ENCODE data around the gene DCST2.

The DCST2 gene

DNA sequence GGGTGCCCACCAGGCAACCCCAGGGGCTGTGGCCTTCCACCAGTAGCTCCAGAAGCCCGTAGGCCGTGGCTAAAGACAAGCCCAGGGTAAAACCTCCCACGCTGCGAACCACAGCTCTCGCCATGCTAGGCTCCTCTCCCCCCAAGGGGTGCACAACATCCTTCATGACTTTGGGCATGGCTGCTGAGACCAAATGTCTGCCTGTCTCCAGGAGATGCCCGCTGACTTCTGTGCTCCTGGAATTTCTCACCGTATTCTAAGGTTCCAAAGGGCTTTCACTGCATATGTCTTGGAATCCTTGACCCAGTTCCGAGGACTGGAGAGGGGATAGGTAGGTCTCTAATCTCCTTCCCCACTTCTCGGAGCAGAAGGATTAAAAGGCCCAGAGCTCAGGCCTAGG lies at the start of gene DCST2, which contains the start of gene DCST1:
Gene DCST2 (minus strand): TSS at position 258 of the 400 bp plus-strand sequence. CDS start 80 bp downstream, at position 178.
Gene DCST1 (plus strand): TSS at position 301 of the 400 bp plus-strand sequence. CDS start 213 bp downstream, outside the sequence.
- no peaks in the 10 kb centered on the region for H3K27me3 ChIP-seq (ENCODE audit: control insufficient read depth, insufficient read depth, low read length)
- H3K9ac ChIP-seq (ENCODE audit: low read length), result no peak within 1 kb of the TSS
- H3K4me1 ChIP-seq (ENCODE audit: control insufficient read depth, low read depth, low read length), result no peaks in the 10 kb centered on the region
- H3K27ac ChIP-seq (ENCODE audit: low read length), result no peak within 1 kb of the TSS
- H3K9me3 ChIP-seq (ENCODE audit: control insufficient read depth, low read depth, low read length), result no peaks in the 10 kb centered on the region
- H3K36me3 ChIP-seq (ENCODE audit: control insufficient read depth, low read depth, low read length), result no peaks in the 10 kb centered on the region
- H3K4me3 ChIP-seq (ENCODE audit: low read length), result no peak within 1 kb of the TSS

DNA sequence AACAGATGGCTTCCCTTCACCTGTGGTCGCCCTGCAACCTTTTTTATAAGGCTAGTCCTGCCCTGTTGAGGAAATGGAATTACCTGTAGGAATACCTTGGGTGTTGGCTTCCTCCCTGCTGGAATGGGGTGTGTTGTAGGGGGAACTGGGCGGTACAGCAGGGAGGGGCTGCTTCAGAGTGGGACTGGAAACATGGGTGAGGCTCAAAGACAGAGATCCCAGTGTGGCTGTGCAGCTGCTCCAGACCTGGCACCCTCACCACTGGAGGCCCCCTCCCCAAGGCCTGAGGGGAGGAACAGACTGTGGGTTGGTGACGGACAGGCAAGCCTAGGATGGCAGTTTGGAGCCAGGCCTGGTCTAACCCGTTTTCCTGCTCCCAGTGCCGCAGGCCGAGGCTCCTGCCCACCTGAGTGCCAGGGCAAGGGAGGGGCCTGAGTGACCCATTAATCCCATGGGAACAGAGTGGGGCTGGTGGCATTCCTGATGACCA lies 49.5 kb upstream of the DCST2 start:
- H3K9me3 ChIP-seq (ENCODE audit: control insufficient read depth, low read depth, low read length), result no peaks in the 10 kb centered on the region
- H3K27me3 ChIP-seq (ENCODE audit: control insufficient read depth, insufficient read depth, low read length), result peaks cover 63% of the 10 kb centered on the region
- H3K27ac ChIP-seq (ENCODE audit: low read length), result no peak overlapping the region
- peaks cover 14% of the 10 kb centered on the region for H3K4me1 ChIP-seq (ENCODE audit: control insufficient read depth, low read depth, low read length)
- no peak overlapping the region for H3K9ac ChIP-seq (ENCODE audit: low read length)
- no peak overlapping the region for H3K4me3 ChIP-seq (ENCODE audit: low read length)
- no peaks in the 10 kb centered on the region for H3K36me3 ChIP-seq (ENCODE audit: control insufficient read depth, low read depth, low read length)

DNA sequence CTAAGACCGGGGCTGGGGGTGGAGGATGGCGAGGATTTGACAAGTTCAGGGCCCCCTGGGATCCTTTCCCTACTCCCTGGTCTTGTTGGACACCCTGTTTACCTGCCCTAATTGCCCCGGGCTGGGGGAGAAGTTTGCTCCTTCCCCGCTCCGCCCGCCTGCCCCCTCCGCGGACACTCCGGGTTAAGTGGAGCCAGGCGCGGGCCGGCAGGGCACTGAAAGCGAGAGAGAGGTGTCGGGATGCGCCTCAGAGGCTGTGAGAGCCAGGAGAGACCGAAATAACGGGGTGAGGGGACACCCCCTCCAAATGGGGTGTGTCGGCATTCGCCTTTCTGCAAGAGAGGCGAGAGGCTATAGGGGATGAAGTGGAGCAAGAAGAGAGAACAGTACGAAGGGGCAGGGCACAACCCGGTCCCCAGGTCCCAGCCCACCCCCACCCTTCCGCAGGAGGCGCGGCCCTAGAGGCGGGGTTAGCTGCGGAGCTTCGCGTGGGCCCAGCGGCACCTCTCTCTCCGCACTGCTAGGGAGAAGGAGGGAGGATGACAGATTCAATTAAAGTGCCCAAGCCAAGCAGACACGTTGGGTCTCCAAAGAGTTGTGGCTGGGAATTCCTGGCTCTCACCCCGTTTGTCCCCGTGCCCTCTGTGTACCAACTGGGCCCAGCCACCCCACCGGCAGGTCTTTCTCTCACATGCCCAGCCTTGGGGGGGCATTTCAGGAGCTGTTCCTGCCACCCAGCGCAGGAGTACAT lies 48.9 kb upstream of the DCST2 start:
- no peak overlapping the region for H3K9ac ChIP-seq (ENCODE audit: low read length)
- H3K9me3 ChIP-seq (ENCODE audit: control insufficient read depth, low read depth, low read length), result no peaks in the 10 kb centered on the region
- H3K27ac ChIP-seq (ENCODE audit: low read length), result no peak overlapping the region
- no peaks in the 10 kb centered on the region for H3K36me3 ChIP-seq (ENCODE audit: control insufficient read depth, low read depth, low read length)
- H3K4me3 ChIP-seq (ENCODE audit: low read length), result peak overlapping the region; percentile 36
- H3K4me1 ChIP-seq (ENCODE audit: control insufficient read depth, low read depth, low read length), result peaks cover 14% of the 10 kb centered on the region
- H3K27me3 ChIP-seq (ENCODE audit: control insufficient read depth, insufficient read depth, low read length), result peaks cover 70% of the 10 kb centered on the region

DNA sequence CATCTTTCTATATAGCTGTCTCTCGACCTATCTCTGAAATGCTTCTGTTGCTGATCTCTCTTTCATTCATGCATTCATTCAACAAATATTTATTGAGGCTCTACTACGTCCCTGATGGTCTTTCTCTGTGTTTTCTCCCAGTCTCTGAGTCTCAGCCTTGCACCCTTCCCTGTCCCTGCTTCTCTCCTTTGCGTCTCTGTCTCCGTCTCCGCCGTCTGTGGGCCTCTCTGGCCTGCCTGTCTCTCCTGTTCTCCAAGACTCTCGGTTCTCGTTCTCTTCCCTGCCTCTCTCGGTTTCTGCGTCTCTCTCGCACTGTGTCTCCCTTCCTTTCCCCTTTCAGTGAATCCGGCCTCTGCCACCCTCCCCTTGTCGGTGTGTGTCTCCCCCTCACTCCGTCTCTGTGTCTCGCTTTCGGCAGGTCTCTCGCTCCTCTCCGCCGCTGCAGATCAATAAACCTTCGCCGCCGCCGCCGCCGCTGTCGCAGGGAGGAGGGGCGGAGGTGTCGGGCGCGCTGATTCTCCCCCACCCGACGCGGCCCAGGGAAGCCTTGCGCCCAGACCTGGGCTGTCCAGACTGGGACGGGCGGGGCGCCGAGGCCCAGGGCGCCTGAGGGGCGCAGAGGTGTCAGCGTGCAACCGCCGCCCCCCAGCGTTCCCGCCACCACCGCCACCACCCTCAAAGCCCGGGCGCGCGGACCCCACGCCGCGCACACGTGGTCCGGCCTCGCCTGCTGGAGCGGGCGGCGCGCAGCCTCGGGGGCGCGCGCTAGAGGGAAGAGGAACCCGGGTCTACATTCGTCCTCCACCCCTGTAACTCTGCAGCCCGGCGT lies 48.1 kb upstream of the DCST2 start:
- Histone ChIP-seq H3K9me3 (ENCODE audit: control insufficient read depth, low read depth, low read length) (no peaks in the 10 kb centered on the region), H3K4me1 (ENCODE audit: control insufficient read depth, low read depth, low read length) (peaks cover 14% of the 10 kb centered on the region), H3K4me3 (ENCODE audit: low read length) (peak overlapping the region; percentile 54), H3K36me3 (ENCODE audit: control insufficient read depth, low read depth, low read length) (no peaks in the 10 kb centered on the region), H3K27me3 (ENCODE audit: control insufficient read depth, insufficient read depth, low read length) (peaks cover 73% of the 10 kb centered on the region), H3K9ac (ENCODE audit: low read length) (no peak overlapping the region), H3K27ac (ENCODE audit: low read length) (no peak overlapping the region)

DNA sequence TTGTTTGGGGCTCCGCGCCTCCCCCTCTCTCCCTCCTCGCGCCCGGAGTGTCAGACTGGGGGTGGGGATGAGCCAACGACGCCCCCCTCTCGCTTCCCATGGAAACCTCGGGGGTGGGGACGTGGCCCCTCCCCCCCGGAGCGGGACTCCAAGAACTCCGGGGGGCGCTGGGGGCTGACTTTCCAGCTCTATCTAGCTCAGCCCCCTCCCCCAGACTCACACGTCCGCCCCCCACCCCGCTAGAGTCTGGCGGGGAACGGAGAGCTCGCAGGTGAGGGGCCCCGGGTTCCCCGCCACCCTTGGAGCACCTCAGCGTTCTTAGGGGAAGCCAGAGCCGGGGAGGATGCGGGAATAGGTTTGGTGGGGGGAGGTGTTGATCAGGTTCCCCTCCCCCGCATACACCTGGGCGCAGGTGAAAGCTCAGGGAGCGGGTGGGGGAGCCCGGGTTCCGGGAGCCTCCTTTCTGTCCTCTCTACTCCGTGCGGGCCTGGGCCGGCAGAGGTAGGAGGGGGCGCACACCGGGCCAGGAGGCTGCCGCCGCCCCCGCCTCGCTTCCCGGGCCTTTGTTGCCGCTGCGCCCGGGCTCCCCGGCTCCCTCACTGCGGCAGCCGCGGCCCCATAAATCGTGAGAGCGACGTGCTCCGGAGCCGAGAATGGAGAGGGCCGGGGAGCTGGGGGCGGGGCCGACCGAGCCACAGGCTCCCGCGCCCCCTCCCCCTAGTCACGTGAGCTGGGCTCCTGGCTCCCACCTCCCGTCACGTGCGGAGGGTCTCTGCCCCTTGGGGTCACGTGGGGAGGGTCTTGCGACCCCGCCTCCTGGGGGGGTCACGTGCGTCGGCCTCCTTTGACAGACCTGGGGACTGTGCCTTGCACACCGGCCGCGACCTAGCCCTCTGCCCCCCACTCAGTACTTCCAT lies 47.0 kb upstream of the DCST2 start:
- peaks cover 12% of the 10 kb centered on the region for H3K4me1 ChIP-seq (ENCODE audit: control insufficient read depth, low read depth, low read length)
- no peaks in the 10 kb centered on the region for H3K9me3 ChIP-seq (ENCODE audit: control insufficient read depth, low read depth, low read length)
- H3K27ac ChIP-seq (ENCODE audit: low read length), result no peak overlapping the region
- peak overlapping the region; percentile 20 for H3K9ac ChIP-seq (ENCODE audit: low read length)
- H3K36me3 ChIP-seq (ENCODE audit: control insufficient read depth, low read depth, low read length), result no peaks in the 10 kb centered on the region
- H3K4me3 ChIP-seq (ENCODE audit: low read length), result peak overlapping the region; percentile 54
- peaks cover 73% of the 10 kb centered on the region for H3K27me3 ChIP-seq (ENCODE audit: control insufficient read depth, insufficient read depth, low read length)

DNA sequence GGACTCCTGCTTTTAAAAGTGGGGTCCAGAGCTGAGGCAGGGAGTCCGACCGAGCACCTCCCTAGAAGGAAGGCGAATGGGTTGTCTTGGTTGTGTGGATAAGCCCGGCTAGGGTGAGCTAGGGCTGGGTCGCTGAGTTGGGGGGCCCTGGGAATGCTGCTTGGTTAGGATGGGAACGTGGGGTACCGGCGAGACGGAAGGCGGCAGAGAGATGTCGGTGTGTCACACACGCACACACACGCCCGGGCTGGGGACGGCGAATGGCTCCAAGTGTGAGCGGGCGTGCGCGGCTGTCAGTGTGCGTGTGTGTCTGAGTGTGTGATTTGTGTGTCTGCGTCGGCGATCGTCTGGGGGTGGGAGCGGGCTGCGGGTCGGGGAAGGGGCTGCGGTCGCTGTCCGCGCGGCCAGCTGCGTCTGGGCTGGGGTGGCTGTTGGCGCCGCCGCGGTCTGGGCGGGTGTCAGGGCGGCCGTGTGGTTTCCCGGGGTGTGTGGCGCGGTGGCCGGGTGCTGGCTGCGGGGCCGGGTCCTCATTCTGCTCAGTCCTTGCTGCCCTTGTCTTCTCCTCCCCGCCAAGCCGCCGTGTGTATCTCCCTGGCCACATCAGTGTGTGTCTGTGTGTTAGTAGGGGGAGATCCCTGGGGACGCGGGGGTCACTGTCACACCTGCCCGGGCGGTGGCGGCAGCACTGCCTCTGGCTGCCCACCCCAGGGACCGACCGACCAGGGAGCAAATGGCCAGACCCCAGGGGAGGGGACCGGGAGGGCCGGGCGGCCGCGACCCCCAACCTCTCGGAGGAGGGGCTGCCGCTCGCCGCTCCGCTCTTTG lies 46.1 kb upstream of the DCST2 start:
- Histone ChIP-seq H3K9me3 (ENCODE audit: control insufficient read depth, low read depth, low read length) (no peaks in the 10 kb centered on the region), H3K4me1 (ENCODE audit: control insufficient read depth, low read depth, low read length) (peaks cover 11% of the 10 kb centered on the region), H3K36me3 (ENCODE audit: control insufficient read depth, low read depth, low read length) (no peaks in the 10 kb centered on the region), H3K27ac (ENCODE audit: low read length) (no peak overlapping the region), H3K4me3 (ENCODE audit: low read length) (peak overlapping the region; percentile 54), H3K27me3 (ENCODE audit: control insufficient read depth, insufficient read depth, low read length) (peaks cover 73% of the 10 kb centered on the region), H3K9ac (ENCODE audit: low read length) (peak overlapping the region; percentile 20)

DNA sequence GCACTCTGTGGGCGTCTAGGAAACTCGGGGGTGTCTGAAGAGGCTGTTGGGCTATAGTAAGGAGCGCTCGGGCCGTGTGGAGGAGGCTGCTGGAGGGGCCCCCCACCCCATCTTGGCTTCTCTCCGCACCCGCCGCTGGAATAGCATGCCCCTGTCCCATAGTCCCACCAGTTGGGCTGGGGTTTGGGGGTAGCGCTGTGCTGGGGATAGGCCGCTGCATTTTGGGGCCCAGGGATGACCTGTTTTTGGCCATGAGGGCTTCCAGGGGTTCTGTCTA lies 45.6 kb upstream of the DCST2 start:
- Histone ChIP-seq H3K4me3 (ENCODE audit: low read length) (peak overlapping the region; percentile 54), H3K9ac (ENCODE audit: low read length) (no peak overlapping the region), H3K36me3 (ENCODE audit: control insufficient read depth, low read depth, low read length) (no peaks in the 10 kb centered on the region), H3K4me1 (ENCODE audit: control insufficient read depth, low read depth, low read length) (peaks cover 7% of the 10 kb centered on the region), H3K27me3 (ENCODE audit: control insufficient read depth, insufficient read depth, low read length) (peaks cover 69% of the 10 kb centered on the region), H3K27ac (ENCODE audit: low read length) (no peak overlapping the region), H3K9me3 (ENCODE audit: control insufficient read depth, low read depth, low read length) (no peaks in the 10 kb centered on the region)

DNA sequence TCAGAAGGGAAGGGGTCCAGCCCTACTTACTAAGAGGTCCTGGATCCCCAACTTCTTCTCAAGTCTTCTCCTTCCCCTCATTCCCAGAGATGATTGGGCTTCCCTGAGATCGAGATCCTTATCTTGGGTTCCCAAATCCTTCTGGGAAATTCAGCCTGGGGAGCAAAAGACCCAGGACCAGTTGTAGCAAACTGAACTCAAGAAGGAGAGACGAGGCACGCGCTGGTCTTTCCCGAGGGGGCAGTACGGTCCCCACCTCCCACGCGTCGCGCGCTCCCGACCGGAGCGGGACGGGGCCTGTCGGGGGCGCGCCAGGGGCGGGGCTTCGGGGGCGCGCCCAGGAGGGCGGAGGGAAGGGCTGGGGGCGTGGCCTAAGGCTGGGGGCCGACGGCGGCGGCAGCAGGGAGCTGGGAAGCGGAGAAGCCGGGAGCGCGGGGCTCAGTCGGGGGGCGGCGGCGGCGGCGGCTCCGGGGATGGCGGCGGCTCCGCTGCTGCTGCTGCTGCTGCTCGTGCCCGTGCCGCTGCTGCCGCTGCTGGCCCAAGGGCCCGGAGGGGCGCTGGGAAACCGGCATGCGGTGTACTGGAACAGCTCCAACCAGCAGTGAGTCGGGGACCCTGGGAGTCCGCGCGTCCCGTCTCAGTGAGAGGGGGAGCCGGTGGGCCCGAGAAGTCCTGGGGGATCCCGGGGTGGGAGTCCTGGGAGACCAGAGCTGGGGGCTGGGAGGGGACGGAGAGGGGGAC lies 45.1 kb upstream of the DCST2 start, which contains the start of gene EFNA3:
Gene EFNA3 (plus strand): TSS at position 369 of the 741 bp plus-strand sequence. CDS start 105 bp downstream, at position 474.
- Histone ChIP-seq H3K4me3 (ENCODE audit: low read length) (peak within 1 kb of the TSS; percentile 54), H3K27me3 (ENCODE audit: control insufficient read depth, insufficient read depth, low read length) (peaks cover 64% of the 10 kb centered on the region), H3K4me1 (ENCODE audit: control insufficient read depth, low read depth, low read length) (peaks cover 5% of the 10 kb centered on the region), H3K36me3 (ENCODE audit: control insufficient read depth, low read depth, low read length) (no peaks in the 10 kb centered on the region), H3K9ac (ENCODE audit: low read length) (no peak within 1 kb of the TSS), H3K27ac (ENCODE audit: low read length) (no peak within 1 kb of the TSS), H3K9me3 (ENCODE audit: control insufficient read depth, low read depth, low read length) (no peaks in the 10 kb centered on the region)

DNA sequence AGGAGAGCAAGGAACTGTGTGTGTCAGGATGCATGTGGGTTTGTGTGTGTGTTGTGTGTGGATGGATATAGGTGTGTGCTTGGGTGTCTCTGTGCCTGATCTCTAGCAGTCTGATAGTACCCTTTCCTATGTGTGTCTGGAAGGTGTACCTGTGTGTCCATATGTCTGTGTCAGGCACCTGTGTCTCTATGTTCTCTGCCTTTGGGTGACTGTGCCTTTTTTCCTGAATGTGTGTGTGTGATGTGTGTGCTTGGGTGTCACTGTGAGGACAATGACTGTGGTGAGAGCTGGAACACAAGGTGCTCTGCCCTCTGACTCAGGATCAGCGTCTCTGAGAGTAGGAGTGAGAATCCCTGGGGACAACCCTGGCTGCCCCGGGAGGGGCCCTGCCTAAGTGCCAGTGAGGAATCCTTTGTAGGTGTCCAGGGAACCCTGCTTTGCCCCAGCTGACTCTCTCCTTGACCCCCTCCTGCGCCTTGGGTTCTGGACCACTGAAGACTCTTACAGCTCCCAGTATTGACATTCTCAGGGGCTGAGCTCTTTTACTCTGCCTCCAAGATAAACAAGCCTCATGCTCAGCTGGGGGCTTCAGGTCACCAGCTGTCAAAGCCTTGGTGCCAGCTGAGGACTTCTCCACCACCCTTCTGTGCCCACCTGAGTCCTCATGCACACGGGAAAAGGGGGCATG lies 44.3 kb upstream of the DCST2 start:
- Histone ChIP-seq H3K4me3 (ENCODE audit: low read length) (peak overlapping the region; percentile 54), H3K27ac (ENCODE audit: low read length) (no peak overlapping the region)

More for the DNA sequence above, 44.3 kb upstream of the DCST2 start:
- Histone ChIP-seq H3K4me1 (ENCODE audit: control insufficient read depth, low read depth, low read length) (peaks cover 7% of the 10 kb centered on the region), H3K9ac (ENCODE audit: low read length) (no peak overlapping the region), H3K9me3 (ENCODE audit: control insufficient read depth, low read depth, low read length) (no peaks in the 10 kb centered on the region), H3K27me3 (ENCODE audit: control insufficient read depth, insufficient read depth, low read length) (peaks cover 61% of the 10 kb centered on the region), H3K36me3 (ENCODE audit: control insufficient read depth, low read depth, low read length) (no peaks in the 10 kb centered on the region)

All from iPS-18a (cell line).